Measurements from ENCODE around the gene PHACTR1.

The PHACTR1 gene

GRCh38 chr6:12993283-12993898 is 276.8 kb downstream of the PHACTR1 start:
- DNase-seq (ENCODE audit: insufficient read length, low spot score): no peak
- TF ChIP-seq TAF1 (IDR thresholded peaks at IDR 0.05; ENCODE audit: low read depth, low read length) (no peak), PAX5 (IDR thresholded peaks at IDR 0.05; ENCODE audit: insufficient read depth, low read length, severe bottlenecking) (no peak), POU2F2 (IDR thresholded peaks at IDR 0.05; ENCODE audit: low read depth, low read length) (no peak), POLR2AphosphoS5 (IDR thresholded peaks at IDR 0.05; ENCODE audit: low read depth, low read length) (no peak), POLR2A (IDR thresholded peaks at IDR 0.05; ENCODE audit: low read depth, low read length) (no peak), SPI1 (IDR thresholded peaks at IDR 0.05; ENCODE audit: low read depth, low read length) (no peak)
- FAIRE-seq: no peak

DNA sequence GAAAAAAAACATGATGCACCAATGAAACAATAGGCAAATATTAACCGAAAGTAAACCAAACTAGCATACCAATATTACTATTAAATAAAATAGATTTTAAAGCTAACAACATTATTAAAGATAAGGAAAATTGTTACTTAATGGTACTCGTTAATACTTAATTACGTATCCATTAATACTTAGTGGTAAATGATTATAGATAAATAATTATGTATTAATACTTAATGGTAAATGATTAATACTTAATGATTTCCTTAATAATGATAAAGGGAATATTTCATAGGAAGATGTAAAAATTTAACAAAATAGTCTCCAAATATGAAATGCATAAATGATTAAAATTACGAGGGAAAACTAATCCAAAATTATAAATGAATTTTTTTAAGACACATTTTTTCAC is 278.9 kb downstream of the PHACTR1 start:
- FAIRE-seq: no peak
- TF ChIP-seq POLR2AphosphoS5 (IDR thresholded peaks at IDR 0.05; ENCODE audit: low read depth, low read length) (no peak), SPI1 (IDR thresholded peaks at IDR 0.05; ENCODE audit: low read depth, low read length) (no peak), POU2F2 (IDR thresholded peaks at IDR 0.05; ENCODE audit: low read depth, low read length) (no peak), PAX5 (IDR thresholded peaks at IDR 0.05; ENCODE audit: insufficient read depth, low read length, severe bottlenecking) (no peak), TAF1 (IDR thresholded peaks at IDR 0.05; ENCODE audit: low read depth, low read length) (no peak), POLR2A (IDR thresholded peaks at IDR 0.05; ENCODE audit: low read depth, low read length) (no peak)
- DNase-seq (ENCODE audit: insufficient read length, low spot score): no peak

- no peak for DNase-seq (ENCODE audit: insufficient read length, low spot score)
- TF ChIP-seq POLR2AphosphoS5 (IDR thresholded peaks at IDR 0.05; ENCODE audit: low read depth, low read length): no peak
- TF ChIP-seq PAX5 (IDR thresholded peaks at IDR 0.05; ENCODE audit: insufficient read depth, low read length, severe bottlenecking): no peak
- TF ChIP-seq SPI1 (IDR thresholded peaks at IDR 0.05; ENCODE audit: low read depth, low read length): no peak
- TF ChIP-seq POU2F2 (IDR thresholded peaks at IDR 0.05; ENCODE audit: low read depth, low read length): no peak
- TF ChIP-seq POLR2A (IDR thresholded peaks at IDR 0.05; ENCODE audit: low read depth, low read length): no peak
- TF ChIP-seq TAF1 (IDR thresholded peaks at IDR 0.05; ENCODE audit: low read depth, low read length): no peak
- FAIRE-seq: no peak
These were observed 284.0 kb downstream of the PHACTR1 start for GRCh38 chr6:13000537-13000936.

- no peak for DNase-seq (ENCODE audit: insufficient read length, low spot score)
- no peak for FAIRE-seq
- TF ChIP-seq POU2F2 (IDR thresholded peaks at IDR 0.05; ENCODE audit: low read depth, low read length) (no peak), POLR2A (IDR thresholded peaks at IDR 0.05; ENCODE audit: low read depth, low read length) (no peak), POLR2AphosphoS5 (IDR thresholded peaks at IDR 0.05; ENCODE audit: low read depth, low read length) (no peak), PAX5 (IDR thresholded peaks at IDR 0.05; ENCODE audit: insufficient read depth, low read length, severe bottlenecking) (no peak), TAF1 (IDR thresholded peaks at IDR 0.05; ENCODE audit: low read depth, low read length) (no peak), SPI1 (IDR thresholded peaks at IDR 0.05; ENCODE audit: low read depth, low read length) (no peak)
These were observed 285.4 kb downstream of the PHACTR1 start for GRCh38 chr6:13001927-13002326.

- TF ChIP-seq POLR2A (IDR thresholded peaks at IDR 0.05; ENCODE audit: low read depth, low read length) (no peak), POU2F2 (IDR thresholded peaks at IDR 0.05; ENCODE audit: low read depth, low read length) (no peak), SPI1 (IDR thresholded peaks at IDR 0.05; ENCODE audit: low read depth, low read length) (no peak), TAF1 (IDR thresholded peaks at IDR 0.05; ENCODE audit: low read depth, low read length) (no peak), PAX5 (IDR thresholded peaks at IDR 0.05; ENCODE audit: insufficient read depth, low read length, severe bottlenecking) (no peak), POLR2AphosphoS5 (IDR thresholded peaks at IDR 0.05; ENCODE audit: low read depth, low read length) (no peak)
- no peak for FAIRE-seq
- DNase-seq (ENCODE audit: insufficient read length, low spot score): no peak
These were observed 288.0 kb downstream of the PHACTR1 start for GRCh38 chr6:13004601-13005000.

DNA sequence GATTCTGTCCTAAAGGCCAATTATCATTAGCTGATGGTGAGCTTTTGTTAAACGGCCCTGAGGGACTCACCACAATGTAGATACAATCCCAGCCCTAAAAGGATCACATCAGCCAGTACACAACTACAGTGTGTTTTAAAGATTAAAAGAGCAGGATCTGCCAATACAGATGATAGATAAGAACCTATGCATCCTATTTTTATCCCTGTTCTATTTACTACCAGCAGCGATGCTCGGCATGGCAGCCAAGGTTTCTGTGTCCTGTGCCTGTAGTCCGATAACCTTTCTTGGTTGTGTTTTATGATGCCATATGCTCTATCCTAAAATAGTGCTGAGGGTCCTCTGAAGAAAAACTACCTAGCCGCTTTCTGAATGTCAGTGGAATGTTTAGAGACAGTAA is 289.4 kb downstream of the PHACTR1 start:
- DNase-seq (ENCODE audit: insufficient read length, low spot score) (no peak), FAIRE-seq (no peak)
- TF ChIP-seq SPI1 (IDR thresholded peaks at IDR 0.05; ENCODE audit: low read depth, low read length): no peak
- TF ChIP-seq PAX5 (IDR thresholded peaks at IDR 0.05; ENCODE audit: insufficient read depth, low read length, severe bottlenecking): no peak
- TF ChIP-seq TAF1 (IDR thresholded peaks at IDR 0.05; ENCODE audit: low read depth, low read length): no peak
- TF ChIP-seq POU2F2 (IDR thresholded peaks at IDR 0.05; ENCODE audit: low read depth, low read length): no peak
- TF ChIP-seq POLR2AphosphoS5 (IDR thresholded peaks at IDR 0.05; ENCODE audit: low read depth, low read length): no peak
- no peak for TF ChIP-seq POLR2A (IDR thresholded peaks at IDR 0.05; ENCODE audit: low read depth, low read length)

- no peak for TF ChIP-seq SPI1 (IDR thresholded peaks at IDR 0.05; ENCODE audit: low read depth, low read length)
- no peak for TF ChIP-seq PAX5 (IDR thresholded peaks at IDR 0.05; ENCODE audit: insufficient read depth, low read length, severe bottlenecking)
- no peak for TF ChIP-seq TAF1 (IDR thresholded peaks at IDR 0.05; ENCODE audit: low read depth, low read length)
- TF ChIP-seq POLR2A (IDR thresholded peaks at IDR 0.05; ENCODE audit: low read depth, low read length): no peak
- no peak for TF ChIP-seq POU2F2 (IDR thresholded peaks at IDR 0.05; ENCODE audit: low read depth, low read length)
- no peak for TF ChIP-seq POLR2AphosphoS5 (IDR thresholded peaks at IDR 0.05; ENCODE audit: low read depth, low read length)
- FAIRE-seq (no peak), DNase-seq (ENCODE audit: insufficient read length, low spot score) (no peak)
These were observed 290.2 kb downstream of the PHACTR1 start for GRCh38 chr6:13006578-13007300.

GRCh38 chr6:13007744-13008143 is 291.2 kb downstream of the PHACTR1 start:
- no peak for DNase-seq (ENCODE audit: insufficient read length, low spot score)
- TF ChIP-seq POLR2AphosphoS5 (IDR thresholded peaks at IDR 0.05; ENCODE audit: low read depth, low read length) (no peak), POU2F2 (IDR thresholded peaks at IDR 0.05; ENCODE audit: low read depth, low read length) (no peak), PAX5 (IDR thresholded peaks at IDR 0.05; ENCODE audit: insufficient read depth, low read length, severe bottlenecking) (no peak)
- no peak for FAIRE-seq

GRCh38 chr6:13009031-13009430 is 292.5 kb downstream of the PHACTR1 start:
- no peak for DNase-seq (ENCODE audit: insufficient read length, low spot score)
- FAIRE-seq: no peak
- no peak for TF ChIP-seq SPI1 (IDR thresholded peaks at IDR 0.05; ENCODE audit: low read depth, low read length)
- no peak for TF ChIP-seq POU2F2 (IDR thresholded peaks at IDR 0.05; ENCODE audit: low read depth, low read length)

DNA sequence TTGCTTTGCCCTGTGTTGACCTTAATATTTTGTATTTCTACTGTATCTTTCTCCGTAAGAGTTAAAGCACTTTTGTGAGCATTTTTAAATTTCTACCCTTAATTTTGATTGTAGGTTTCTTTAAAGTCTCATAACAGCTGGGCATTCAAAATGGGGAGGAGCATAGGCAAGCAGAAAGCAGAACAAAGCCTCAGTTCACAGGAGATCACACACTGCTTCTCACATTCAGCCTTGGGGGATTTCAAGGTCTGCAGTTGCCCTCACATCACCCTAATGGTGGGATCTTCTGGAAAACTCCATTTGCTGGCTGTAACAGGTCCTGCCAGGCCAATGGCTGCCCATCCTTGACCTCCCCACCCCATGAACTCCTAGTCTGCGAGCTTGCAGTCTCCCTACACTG is 292.9 kb downstream of the PHACTR1 start:
- TF ChIP-seq POU2F2 (IDR thresholded peaks at IDR 0.05; ENCODE audit: low read depth, low read length) (no peak), PAX5 (IDR thresholded peaks at IDR 0.05; ENCODE audit: insufficient read depth, low read length, severe bottlenecking) (no peak)
- FAIRE-seq (no peak), DNase-seq (ENCODE audit: insufficient read length, low spot score) (no peak)

Measured in GM12891 (cell line).